H1 (cell line): ENCODE measurements around the gene SQOR. TPM values are rescaled to one million over a fixed set of nuclear protein-coding genes. Genes with fewer than 3 reads are reported as not detected.

Experiments used
- CTCF ChIA-PET: fragments of 300-600 bp; sonication (Branson Sonifier 250); formaldehyde crosslinking; loops from one replicate; lab custom pipeline; 2021; ENCODE audit not compliant: partially characterized antibody; lab: Charles Lee
- POLR2A ChIA-PET: fragments of 300-600 bp; sonication (Branson Sonifier 250); formaldehyde crosslinking; loops from one replicate; lab custom pipeline; 2021; ENCODE audit warnings: inconsistent platforms; ENCODE audit not compliant: partially characterized antibody; lab: Charles Lee
- DNase-seq, 2 experiments: peaks; one replicate each; pipeline versions ENCODE4 v3.0.0 to v3.0.0-alpha.2; 2010 to 2022; ENCODE audit warnings: low spot score in 2 of 2, low read depth in 1 of 2, mixed read lengths in 1 of 2
- FAIRE-seq: peaks from 2 replicates; lab custom pipeline; 2011; peaks lifted over from hg19 to GRCh38; lab: Jason Lieb, UNC
- H2AFZ ChIP-seq: 2 replicates; pipeline ENCODE4 v1.8.1; 2012; ENCODE audit warnings: low read length, inconsistent platforms
- H2AK5ac ChIP-seq: 2 replicates; pipeline ENCODE4 v1.6.1; 2013; ENCODE audit warnings: low read depth, low read length
- H2BK120ac ChIP-seq: replicated peaks from 2 replicates; pipeline ENCODE3; 2013; ENCODE audit warnings: low read depth, low read length, inconsistent platforms
- H2BK12ac ChIP-seq: 2 replicates; pipeline ENCODE4 v1.6.1; 2013; ENCODE audit warnings: low read depth, low read length
- H2BK15ac ChIP-seq: 2 replicates; pipeline ENCODE4 v1.6.1; 2013; ENCODE audit warnings: low read length
- H2BK20ac ChIP-seq: 2 replicates; pipeline ENCODE4 v1.6.1; 2013; ENCODE audit warnings: low read length
- H2BK5ac ChIP-seq: 2 replicates; pipeline ENCODE4 v1.6.1; 2013; ENCODE audit warnings: low read depth, low read length
- H3K14ac ChIP-seq: 2 replicates; pipeline ENCODE4 v1.6.1; 2013; ENCODE audit warnings: inconsistent platforms; ENCODE audit not compliant: insufficient read length
- H3K18ac ChIP-seq: 2 replicates; pipeline ENCODE4 v1.6.1; 2013; ENCODE audit warnings: low read length; ENCODE audit errors: extremely low read depth
- H3K23ac ChIP-seq: 2 replicates; pipeline ENCODE4 v1.6.1; 2013; ENCODE audit warnings: inconsistent platforms; ENCODE audit not compliant: insufficient read length
- H3K23me2 ChIP-seq: 2 replicates; pipeline ENCODE4 v1.6.1; 2013; ENCODE audit warnings: low read depth, low read length
- H3K27ac ChIP-seq: 2 replicates; pipeline ENCODE4 v1.6.1; 2011; ENCODE audit warnings: low read depth, low read length, inconsistent platforms
- H3K27me3 ChIP-seq, 4 experiments: replicated peaks in 1 of 4; 1 replicate in 1 of 4; 2 replicates in 3 of 4; pipeline versions ENCODE4 v1.6.1 to v1.8.1; 2011 to 2013; ENCODE audit warnings: low read length in 3 of 4, mild to moderate bottlenecking in 3 of 4, inconsistent platforms in 2 of 4, mixed read lengths in 2 of 4, moderate library complexity in 1 of 4; ENCODE audit not compliant: control insufficient read depth in 3 of 4, insufficient read depth in 3 of 4; ENCODE audit errors: extremely low read depth in 1 of 4
- H3K36me3 ChIP-seq, 4 experiments: 2 replicates each; pipeline versions ENCODE4 v1.6.1 to v1.8.1; 2011 to 2013; ENCODE audit warnings: mild to moderate bottlenecking in 4 of 4, low read length in 3 of 4, moderate library complexity in 2 of 4, control low read depth in 1 of 4, inconsistent platforms in 1 of 4; ENCODE audit not compliant: insufficient read depth in 4 of 4, control insufficient read depth in 2 of 4
- H3K4ac ChIP-seq: replicated peaks from 2 replicates; pipeline ENCODE3; 2013; ENCODE audit warnings: low read length, low read depth, mixed read lengths, inconsistent platforms; ENCODE audit not compliant: insufficient read length
- H3K4me1 ChIP-seq, 4 experiments: replicated peaks in 1 of 4; 1 replicate in 1 of 4; 2 replicates in 3 of 4; pipeline versions ENCODE4 v1.6.1 to v1.8.1; 2011 to 2013; ENCODE audit warnings: low read length in 3 of 4, inconsistent platforms in 2 of 4, mixed read lengths in 1 of 4; ENCODE audit not compliant: insufficient read depth in 4 of 4, control insufficient read depth in 3 of 4
- H3K4me2 ChIP-seq, 2 experiments: 2 replicates each; pipeline versions ENCODE4 v1.6.1 to v1.8.1; 2011 to 2013; ENCODE audit warnings: low read depth in 2 of 2, low read length in 2 of 2, control low read depth in 1 of 2, inconsistent platforms in 1 of 2, mild to moderate bottlenecking in 1 of 2; ENCODE audit not compliant: insufficient read depth in 1 of 2
- H3K4me3 ChIP-seq, 4 experiments: fragments of 200-600, 300-600 bp in 1 of 4; sonication (generic), shearing (Covaris generic), sonication (Bioruptor Twin) in 1 of 4; 2 replicates each; pipeline versions ENCODE4 v1.5.1 to v1.8.1; 2011 to 2016; ENCODE audit warnings: low read length in 4 of 4, low read depth in 3 of 4, control low read depth in 2 of 4, inconsistent platforms in 2 of 4, mild to moderate bottlenecking in 2 of 4, mixed read lengths in 1 of 4, moderate library complexity in 1 of 4; ENCODE audit not compliant: insufficient read depth in 2 of 4; ENCODE audit errors: extremely low read depth in 1 of 4
- H3K56ac ChIP-seq: replicated peaks from 2 replicates; pipeline ENCODE3; 2013; ENCODE audit warnings: low read depth, mild to moderate bottlenecking, mixed read lengths, low read length, inconsistent platforms; ENCODE audit not compliant: insufficient read length
- H3K79me1 ChIP-seq: 2 replicates; pipeline ENCODE4 v1.6.1; 2013; ENCODE audit warnings: low read depth, low read length, control low read depth
- H3K79me2 ChIP-seq, 2 experiments: 2 replicates each; pipeline versions ENCODE4 v1.6.1 to v1.8.1; 2012 to 2013; ENCODE audit warnings: low read length in 2 of 2, mild to moderate bottlenecking in 2 of 2, inconsistent platforms in 1 of 2; ENCODE audit not compliant: insufficient read depth in 2 of 2, control insufficient read depth in 1 of 2
- H3K9ac ChIP-seq, 4 experiments: replicated peaks in 1 of 4; 1 replicate in 1 of 4; 2 replicates in 3 of 4; pipeline versions ENCODE4 v1.6.1 to v1.8.1; 2011 to 2013; ENCODE audit warnings: low read depth in 3 of 4, low read length in 3 of 4, control low read depth in 2 of 4, mild to moderate bottlenecking in 2 of 4, moderate library complexity in 2 of 4, inconsistent platforms in 1 of 4; ENCODE audit errors: extremely low read depth in 1 of 4
- H3K9me3 ChIP-seq, 2 experiments: 2 replicates each; pipeline versions ENCODE4 v1.6.1 to v1.8.1; 2012 to 2013; ENCODE audit warnings: mild to moderate bottlenecking in 2 of 2, moderate library complexity in 2 of 2, control low read depth in 1 of 2, inconsistent platforms in 1 of 2, low read depth in 1 of 2, low read length in 1 of 2, mixed read lengths in 1 of 2; ENCODE audit not compliant: insufficient read depth in 2 of 2
- H4K20me1 ChIP-seq, 2 experiments: replicated peaks in 1 of 2; 2 replicates each; pipeline versions ENCODE3 to v1.8.1; 2011 to 2013; ENCODE audit warnings: inconsistent platforms in 2 of 2, low read length in 2 of 2, mild to moderate bottlenecking in 1 of 2; ENCODE audit not compliant: insufficient read depth in 2 of 2, control insufficient read depth in 1 of 2
- H4K5ac ChIP-seq: 2 replicates; pipeline ENCODE4 v1.6.1; 2013; ENCODE audit warnings: low read length, low read depth, mixed read lengths, inconsistent platforms; ENCODE audit not compliant: insufficient read length
- H4K8ac ChIP-seq: 2 replicates; pipeline ENCODE4 v1.8.0; 2013; ENCODE audit warnings: mild to moderate bottlenecking, moderate library complexity, low read length, inconsistent platforms; ENCODE audit not compliant: insufficient read depth; ENCODE audit errors: extremely low read depth
- H4K91ac ChIP-seq: replicated peaks from 2 replicates; pipeline ENCODE3; 2013; ENCODE audit warnings: low read length, mixed read lengths, inconsistent platforms; ENCODE audit not compliant: insufficient read length
- ASH2L ChIP-seq: fragments of 200-600, 300-600 bp; sonication (generic); IDR thresholded peaks from one replicate; pipeline ENCODE4 v1.7.1; 2017; ENCODE audit warnings: low read length
- CEBPB ChIP-seq: IDR thresholded peaks from 2 replicates; pipeline ENCODE4 v1.6.1; 2012; ENCODE audit warnings: low read depth, low read length
- CHD1 ChIP-seq: IDR thresholded peaks from 2 replicates; pipeline ENCODE4 v1.6.1; 2012; ENCODE audit warnings: low read depth, low read length, improper control_type of control experiment
- CREB1 ChIP-seq: IDR thresholded peaks from 2 replicates; pipeline ENCODE4 v1.6.1; 2012; ENCODE audit warnings: inconsistent platforms
- CTBP2 ChIP-seq: IDR thresholded peaks from 2 replicates; pipeline ENCODE4 v1.7.0; 2011; ENCODE audit warnings: borderline replicate concordance, mild to moderate bottlenecking, moderate library complexity, mixed read lengths, low read length; ENCODE audit not compliant: insufficient read depth, insufficient read length
- HDAC2 ChIP-seq, 2 experiments: fragments of 300-600 bp in 1 of 2; sonication (generic) in 1 of 2; IDR thresholded peaks; 2 replicates each; pipeline ENCODE4 v1.6.1; 2011 to 2012; ENCODE audit warnings: low read depth in 2 of 2, low read length in 2 of 2, mild to moderate bottlenecking in 2 of 2, moderate library complexity in 2 of 2, borderline replicate concordance in 1 of 2, inconsistent platforms in 1 of 2
- KDM5A ChIP-seq: fragments of 200-600 bp; IDR thresholded peaks from 2 replicates; pipeline ENCODE4 v1.7.1; 2012; ENCODE audit warnings: mild to moderate bottlenecking, low read length, inconsistent platforms, mixed read lengths
- POU5F1 ChIP-seq: IDR thresholded peaks from 2 replicates; pipeline ENCODE4 v1.6.1; 2011; ENCODE audit warnings: low read depth, mild to moderate bottlenecking, low read length, moderate library complexity
- RAD21 ChIP-seq, 2 experiments: IDR thresholded peaks in 1 of 2; conservative IDR thresholded peaks in 1 of 2; 2 replicates each; pipeline ENCODE4 v1.6.1; 2011; ENCODE audit warnings: low read depth in 2 of 2, low read length in 2 of 2, improper control_type of control experiment in 1 of 2, inconsistent platforms in 1 of 2, mild to moderate bottlenecking in 1 of 2, moderate library complexity in 1 of 2
- SP1 ChIP-seq: IDR thresholded peaks from 2 replicates; pipeline ENCODE4 v1.6.1; 2011; ENCODE audit warnings: low read depth, low read length
- SP2 ChIP-seq: IDR thresholded peaks from 2 replicates; pipeline ENCODE4 v1.6.1; 2012; ENCODE audit warnings: mild to moderate bottlenecking, low read length, inconsistent platforms
- ZNF274 ChIP-seq: IDR thresholded peaks from 2 replicates; pipeline ENCODE4 v1.7.0; 2012; ENCODE audit warnings: low read length, borderline replicate concordance; ENCODE audit errors: extremely low read depth
- WGBS, 2 experiments: shearing (Covaris generic) in 1 of 2; methylation state at CpG; one replicate each; pipeline versions ENCODE4 v1.1.6 to v1.1.7; 2013 to 2015; ENCODE audit warnings: low lambda C conversion rate in 2 of 2, mixed read lengths in 2 of 2, inconsistent platforms in 1 of 2, low coverage in 1 of 2, missing lambda C conversion rate in 1 of 2; ENCODE audit not compliant: insufficient replicate concordance in 2 of 2, insufficient coverage in 1 of 2, insufficient read length in 1 of 2; ENCODE audit errors: extremely low coverage in 1 of 2, missing lambda C conversion rate in 1 of 2; 5-methylcytosine and 5-hydroxymethylcytosine counted together
- polyA plus RNA-seq, 7 experiments: library from polyadenylated mRNA; depleted of rRNA in 3 of 7; stranded (reverse) in 5 of 7; unstranded in 2 of 7; fragments of >200 nt in 5 of 7; fragments of 200-250 nt in 2 of 7; gene quantifications; 1 replicate in 5 of 7; 2 replicates in 1 of 7; 4 replicates in 1 of 7; pipeline versions ENCODE4 v1.2.1 to v1.2.3, GENCODE V29; 2011 to 2013; ENCODE audit warnings: missing spikeins in 2 of 7, mixed read lengths in 2 of 7
- total RNA-seq: library from RNA; stranded (reverse); fragmentation: NEBNext Ultra II Directional; extraction: Animal tissue kit (Norgen Biotek cat#: 25700); gene quantifications from 2 replicates; pipeline ENCODE4 v1.2.1, GENCODE V29; 2021
- TF ChIP-seq, protein P1 (sequence below): IDR thresholded peaks from 2 replicates; pipeline ENCODE4 v1.6.1; 2011; ENCODE audit warnings: low read length, improper control_type of control experiment

SQOR gene
- total and polyA plus RNA-seq, 2 of the 8 experiments (the other 6 are each of a cell fraction or from before 2014, with no cell fraction given) = 0.20 to 0.22 TPM

DNA sequence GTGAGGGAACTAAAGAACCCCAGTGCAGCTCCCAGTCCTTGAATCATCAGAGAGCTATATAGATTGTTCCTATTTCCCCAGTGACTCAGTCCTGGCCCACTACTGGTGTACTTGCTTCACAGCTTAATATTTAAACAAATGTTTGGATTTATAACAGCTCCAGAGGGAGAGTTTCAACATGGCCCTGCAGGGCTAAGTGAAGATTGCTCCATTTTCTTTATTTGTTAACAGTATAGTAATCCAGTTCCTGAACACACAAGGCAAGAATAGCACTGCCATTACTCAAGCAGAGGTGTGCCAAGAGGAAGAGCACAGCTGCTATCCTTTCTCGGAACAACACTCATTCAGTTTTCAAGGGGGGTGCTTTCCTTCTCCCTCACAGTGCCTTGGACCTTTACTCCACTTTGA, 6.5 kb downstream of the SQOR start:
- H4K5ac ChIP-seq = no peak overlapping the region
- TF ChIP-seq CREB1 = no peak
- TF ChIP-seq, protein P1, sequence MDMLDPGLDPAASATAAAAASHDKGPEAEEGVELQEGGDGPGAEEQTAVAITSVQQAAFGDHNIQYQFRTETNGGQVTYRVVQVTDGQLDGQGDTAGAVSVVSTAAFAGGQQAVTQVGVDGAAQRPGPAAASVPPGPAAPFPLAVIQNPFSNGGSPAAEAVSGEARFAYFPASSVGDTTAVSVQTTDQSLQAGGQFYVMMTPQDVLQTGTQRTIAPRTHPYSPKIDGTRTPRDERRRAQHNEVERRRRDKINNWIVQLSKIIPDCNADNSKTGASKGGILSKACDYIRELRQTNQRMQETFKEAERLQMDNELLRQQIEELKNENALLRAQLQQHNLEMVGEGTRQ = no peak
- no peak for TF ChIP-seq RAD21 (IDR thresholded peaks at IDR 0.05 in 1 of 2, conservative IDR thresholded peaks at IDR 0.05 in 1 of 2; ENCODE audit: low read depth in 2 of 2, low read length in 2 of 2)
- TF ChIP-seq SP1 = no peak
- no peak for TF ChIP-seq HDAC2 (IDR thresholded peaks at IDR 0.05; ENCODE audit: borderline replicate concordance in 1 of 2, low read depth in 2 of 2, low read length in 2 of 2)
- TF ChIP-seq SP2 = no peak
- no peak for TF ChIP-seq KDM5A
- TF ChIP-seq ZNF274 = no peak
- TF ChIP-seq CTBP2 = no peak
- no peak for TF ChIP-seq CEBPB
- TF ChIP-seq ASH2L = no peak
- TF ChIP-seq POU5F1 = no peak
- TF ChIP-seq CHD1 = no peak

More for the DNA sequence above, 6.5 kb downstream of the SQOR start:
- H3K27me3 ChIP-seq = peaks cover 0 to 3% (median 1%) of the 10 kb centered on the region in 4 experiments; a peak in 3 of 7 replicates
- DNase-seq (no peak), FAIRE-seq (no peak)
- no peaks in the 10 kb centered on the region for H3K23me2 ChIP-seq
- no peak overlapping the region for H2AK5ac ChIP-seq
- H3K4me3 ChIP-seq = no peak overlapping the region
- H3K9ac ChIP-seq = no peak overlapping the region
- H3K4me1 ChIP-seq = no peaks in the 10 kb centered on the region
- H4K8ac ChIP-seq = no peak overlapping the region
- H3K79me2 ChIP-seq = no peaks in the 10 kb centered on the region
- no peaks in the 10 kb centered on the region for H3K79me1 ChIP-seq
- no peak overlapping the region for H3K4me2 ChIP-seq
- H2BK20ac ChIP-seq = no peak overlapping the region
- H4K20me1 ChIP-seq = no peaks in the 10 kb centered on the region
- no peak overlapping the region for H2BK12ac ChIP-seq
- no peak overlapping the region for H2BK15ac ChIP-seq
- no peak overlapping the region for H3K56ac ChIP-seq
- H2AFZ ChIP-seq = no peak overlapping the region
- WGBS, 2 experiments = 89% methylated on average over 1 of the region's 1 CpG; no CpG with 5 or more reads in 1 of the 2 experiments
- H4K91ac ChIP-seq = no peak overlapping the region
- ChIA-PET CTCF (interaction anchor here (0.7 to 2.1 kb wide), 8 partner anchors 10 to 442 kb away, joined by 3 to 6 read pairs (median 4); no protein-coding TSS in a partner anchor), POLR2A (interaction anchor here (1.2 kb wide), 1 partner anchor 10 kb away, joined by 3 read pairs; no protein-coding TSS in a partner anchor)
- no peak overlapping the region for H3K27ac ChIP-seq
- H2BK120ac ChIP-seq = no peak overlapping the region
- no peak overlapping the region for H2BK5ac ChIP-seq
- H3K4ac ChIP-seq = no peak overlapping the region
- H3K23ac ChIP-seq = no peak overlapping the region
- H3K36me3 ChIP-seq = no peaks in the 10 kb centered on the region
- no peak overlapping the region for H3K14ac ChIP-seq
- H3K9me3 ChIP-seq = no peaks in the 10 kb centered on the region
- H3K18ac ChIP-seq = no peak overlapping the region
